Measurements from ENCODE around the gene KIF17. TPM values are rescaled to one million over a fixed set of nuclear protein-coding genes. Genes with fewer than 3 reads are reported as not detected.

The KIF17 gene
- total RNA-seq, 3 donors from 2014 or later (not counting 1 experiment from before 2014, with no cell fraction given): not detected

DNA sequence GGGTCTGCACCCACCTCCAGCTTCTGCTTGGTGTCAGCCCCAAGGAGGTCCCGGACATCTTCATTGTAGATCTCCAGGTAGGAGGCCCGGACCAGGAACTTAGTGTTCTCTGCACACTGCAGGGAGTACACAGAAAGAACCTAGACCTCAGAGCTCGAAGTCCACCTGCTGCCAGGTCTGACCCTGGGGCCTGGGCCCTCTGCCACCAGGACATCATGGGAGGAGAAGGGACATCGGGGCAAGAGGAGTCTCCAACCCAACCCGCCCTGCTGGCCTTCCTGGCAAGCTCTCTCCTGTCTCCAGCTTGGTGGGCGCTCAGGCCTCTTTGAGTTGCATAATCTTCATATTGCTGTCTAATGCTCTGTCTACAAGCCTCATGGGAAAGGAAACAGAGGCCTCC is 4.4 kb downstream of the KIF17 start:
- Mint-ChIP-seq H3K9me3 (no peaks in the 10 kb centered on the region), H3K27ac (no peak overlapping the region), H3K27me3 (ENCODE audit: low read depth in 2 of 2) (peaks cover 6 to 15% of the 10 kb centered on the region in 2 donors), H3K4me3 (no peak overlapping the region), H3K36me3 (no peaks in the 10 kb centered on the region), H3K4me1 (peaks cover 0 to 8% of the 10 kb centered on the region in 2 donors)
- ATAC-seq (no peak), DNase-seq (no peak)
- intact Hi-C loops (cut with micrococcal nuclease): no loop called here
- no peak for TF ChIP-seq CTCF (IDR thresholded peaks at IDR 0.05)
- no peak overlapping the region for H3K27ac ChIP-seq (ENCODE audit: low read length)
- no peaks in the 10 kb centered on the region for H3K36me3 ChIP-seq (ENCODE audit: control insufficient read depth, insufficient read depth, low read length)
- H3K4me1 ChIP-seq (ENCODE audit: control insufficient read depth, insufficient read depth, low read length): peaks cover 12% of the 10 kb centered on the region
- H3K9me3 ChIP-seq (ENCODE audit: control insufficient read depth, insufficient read depth, low read length): no peaks in the 10 kb centered on the region
- peaks cover 12% of the 10 kb centered on the region for H3K27me3 ChIP-seq (ENCODE audit: control insufficient read depth, insufficient read depth, low read length)
- H3K4me3 ChIP-seq (ENCODE audit: low read length): no peak overlapping the region
- 87% methylated on average over 6 of the region's 6 CpGs for WGBS (ENCODE audit: insufficient coverage)

GRCh38 chr1:20712215-20712577 is 5.6 kb downstream of the KIF17 start:
- no peaks in the 10 kb centered on the region for H3K9me3 ChIP-seq (ENCODE audit: control insufficient read depth, insufficient read depth, low read length)
- WGBS (ENCODE audit: insufficient coverage): 92% methylated on average over 1 of the region's 6 CpGs
- no peak for ATAC-seq
- H3K27ac Mint-ChIP-seq: no peak overlapping the region
- H3K36me3 ChIP-seq (ENCODE audit: control insufficient read depth, insufficient read depth, low read length): no peaks in the 10 kb centered on the region
- no peak for DNase-seq
- no peak overlapping the region for H3K4me3 Mint-ChIP-seq
- peaks cover 9% of the 10 kb centered on the region for H3K27me3 ChIP-seq (ENCODE audit: control insufficient read depth, insufficient read depth, low read length)
- peaks cover 0 to 8% of the 10 kb centered on the region in 2 donors for H3K4me1 Mint-ChIP-seq
- intact Hi-C loops (cut with micrococcal nuclease): no loop called here
- no peak for TF ChIP-seq CTCF (IDR thresholded peaks at IDR 0.05)
- peaks cover 6 to 15% of the 10 kb centered on the region in 2 donors for H3K27me3 Mint-ChIP-seq (ENCODE audit: low read depth in 2 of 2)
- H3K4me3 ChIP-seq (ENCODE audit: low read length): no peak overlapping the region
- H3K9me3 Mint-ChIP-seq: no peaks in the 10 kb centered on the region
- peaks cover 5% of the 10 kb centered on the region for H3K4me1 ChIP-seq (ENCODE audit: control insufficient read depth, insufficient read depth, low read length)
- H3K36me3 Mint-ChIP-seq: no peaks in the 10 kb centered on the region
- no peak overlapping the region for H3K27ac ChIP-seq (ENCODE audit: low read length)

GRCh38 chr1:20711285-20712214 is 6.3 kb downstream of the KIF17 start:
- Mint-ChIP-seq H3K4me1 (peaks cover 0 to 5% of the 10 kb centered on the region in 2 donors), H3K27ac (no peak overlapping the region), H3K27me3 (ENCODE audit: low read depth in 2 of 2) (peaks cover 6 to 10% of the 10 kb centered on the region in 2 donors), H3K4me3 (no peak overlapping the region), H3K9me3 (no peaks in the 10 kb centered on the region), H3K36me3 (no peaks in the 10 kb centered on the region)
- Histone ChIP-seq H3K27me3 (ENCODE audit: control insufficient read depth, insufficient read depth, low read length) (peaks cover 3% of the 10 kb centered on the region), H3K27ac (ENCODE audit: low read length) (no peak overlapping the region), H3K9me3 (ENCODE audit: control insufficient read depth, insufficient read depth, low read length) (no peaks in the 10 kb centered on the region), H3K4me1 (ENCODE audit: control insufficient read depth, insufficient read depth, low read length) (no peaks in the 10 kb centered on the region), H3K4me3 (ENCODE audit: low read length) (no peak overlapping the region), H3K36me3 (ENCODE audit: control insufficient read depth, insufficient read depth, low read length) (no peaks in the 10 kb centered on the region)
- intact Hi-C loops (cut with micrococcal nuclease): no loop called here
- no peak for TF ChIP-seq CTCF (IDR thresholded peaks at IDR 0.05)
- no peak for DNase-seq
- WGBS (ENCODE audit: insufficient coverage): 89% methylated on average over 29 of the region's 29 CpGs
- no peak for ATAC-seq

Measured in natural killer cell (primary cell).